Keratinocyte (primary cell): ENCODE data around the gene NLGN1.

Source experiments
- EZH2 ChIP-seq: IDR thresholded peaks from one replicate; pipeline ENCODE4 v1.6.1; 2012; ENCODE audit warnings: inconsistent platforms, mild to moderate bottlenecking, low read length, moderate library complexity
- TF ChIP-seq, protein P1 (sequence below), 3 experiments: IDR thresholded peaks in 1 of 3; conservative IDR thresholded peaks in 1 of 3; optimal IDR thresholded peaks in 1 of 3; 2 replicates in 2 of 3; 3 replicates in 1 of 3; pipeline versions ENCODE3 to v1.5.1; 2011; ENCODE audit warnings: low read length in 3 of 3, mild to moderate bottlenecking in 3 of 3, moderate library complexity in 2 of 3, control low read depth in 1 of 3, inconsistent platforms in 1 of 3; ENCODE audit not compliant: insufficient read depth in 2 of 3; ENCODE audit errors: extremely low read depth in 1 of 3

DNA sequence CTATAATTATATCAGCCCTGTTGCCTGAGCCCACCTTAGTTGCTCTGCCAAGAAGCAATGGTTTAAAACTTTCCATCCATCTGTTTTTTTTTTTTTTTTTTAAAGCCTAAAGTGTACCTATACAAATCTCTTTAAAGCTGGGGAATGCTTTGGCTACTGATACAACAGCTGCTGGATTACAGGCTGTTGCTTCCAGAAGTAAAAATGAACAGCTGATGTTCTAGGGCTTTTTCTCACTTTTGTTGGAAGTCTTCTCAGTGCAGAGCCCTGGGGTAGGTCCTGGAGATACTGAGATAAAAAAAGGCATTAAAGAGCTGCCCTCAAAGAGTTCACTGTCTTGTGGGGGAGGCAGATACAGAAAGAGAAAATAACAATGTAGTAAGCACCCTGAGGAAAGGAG is 218.1 kb downstream of the NLGN1 start:
- no peak for TF ChIP-seq EZH2
- TF ChIP-seq, protein P1, sequence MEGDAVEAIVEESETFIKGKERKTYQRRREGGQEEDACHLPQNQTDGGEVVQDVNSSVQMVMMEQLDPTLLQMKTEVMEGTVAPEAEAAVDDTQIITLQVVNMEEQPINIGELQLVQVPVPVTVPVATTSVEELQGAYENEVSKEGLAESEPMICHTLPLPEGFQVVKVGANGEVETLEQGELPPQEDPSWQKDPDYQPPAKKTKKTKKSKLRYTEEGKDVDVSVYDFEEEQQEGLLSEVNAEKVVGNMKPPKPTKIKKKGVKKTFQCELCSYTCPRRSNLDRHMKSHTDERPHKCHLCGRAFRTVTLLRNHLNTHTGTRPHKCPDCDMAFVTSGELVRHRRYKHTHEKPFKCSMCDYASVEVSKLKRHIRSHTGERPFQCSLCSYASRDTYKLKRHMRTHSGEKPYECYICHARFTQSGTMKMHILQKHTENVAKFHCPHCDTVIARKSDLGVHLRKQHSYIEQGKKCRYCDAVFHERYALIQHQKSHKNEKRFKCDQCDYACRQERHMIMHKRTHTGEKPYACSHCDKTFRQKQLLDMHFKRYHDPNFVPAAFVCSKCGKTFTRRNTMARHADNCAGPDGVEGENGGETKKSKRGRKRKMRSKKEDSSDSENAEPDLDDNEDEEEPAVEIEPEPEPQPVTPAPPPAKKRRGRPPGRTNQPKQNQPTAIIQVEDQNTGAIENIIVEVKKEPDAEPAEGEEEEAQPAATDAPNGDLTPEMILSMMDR (optimal IDR thresholded peaks at IDR 0.05 in 1 of 3, IDR thresholded peaks at IDR 0.05 in 1 of 3, conservative IDR thresholded peaks at IDR 0.05 in 1 of 3; ENCODE audit: extremely low read depth in 1 of 3, insufficient read depth in 2 of 3, low read length in 3 of 3): no peak
